Stimulated activated naive CD8-positive, alpha-beta T cell treated with anti-CD3 and anti-CD28 coated beads, Interleukin-15, Interleukin-2, amounts not matched to agents 100 ng/mL and 50 ng/mL, for 24 hours (primary cell): Measurements from ENCODE around the gene ZFHX3.
A peak's percentile ranks its signal among the peaks of the same experiment; 100 is the strongest.

ENCODE experiments used
- H3K27ac Mint-ChIP-seq: one replicate; pipeline ENCODE4 v1.8.0; 2021; ENCODE audit warnings: mild to moderate bottlenecking, mixed read lengths
- H3K27me3 Mint-ChIP-seq: one replicate; pipeline ENCODE4 v1.8.0; 2021; ENCODE audit warnings: mixed read lengths
- H3K36me3 Mint-ChIP-seq: one replicate; pipeline ENCODE4 v1.8.0; 2021; ENCODE audit warnings: low read depth, mixed read lengths
- H3K4me1 Mint-ChIP-seq: one replicate; pipeline ENCODE4 v1.8.0; 2021; ENCODE audit warnings: low read depth, mixed read lengths
- H3K4me3 Mint-ChIP-seq: one replicate; pipeline ENCODE4 v1.8.0; 2021; ENCODE audit warnings: mild to moderate bottlenecking, mixed read lengths
- H3K9me3 Mint-ChIP-seq: one replicate; pipeline ENCODE4 v1.8.0; 2021; ENCODE audit warnings: mixed read lengths

The ZFHX3 gene

GRCh38 chr16:73041676-73042075 is 6.3 kb downstream of the ZFHX3 start:
- no peak overlapping the region for H3K27ac Mint-ChIP-seq
- no peaks in the 10 kb centered on the region for H3K9me3 Mint-ChIP-seq
- no peak overlapping the region for H3K4me3 Mint-ChIP-seq
- H3K27me3 Mint-ChIP-seq = peaks cover 20% of the 10 kb centered on the region
- no peaks in the 10 kb centered on the region for H3K36me3 Mint-ChIP-seq
- peaks cover 11% of the 10 kb centered on the region for H3K4me1 Mint-ChIP-seq

DNA sequence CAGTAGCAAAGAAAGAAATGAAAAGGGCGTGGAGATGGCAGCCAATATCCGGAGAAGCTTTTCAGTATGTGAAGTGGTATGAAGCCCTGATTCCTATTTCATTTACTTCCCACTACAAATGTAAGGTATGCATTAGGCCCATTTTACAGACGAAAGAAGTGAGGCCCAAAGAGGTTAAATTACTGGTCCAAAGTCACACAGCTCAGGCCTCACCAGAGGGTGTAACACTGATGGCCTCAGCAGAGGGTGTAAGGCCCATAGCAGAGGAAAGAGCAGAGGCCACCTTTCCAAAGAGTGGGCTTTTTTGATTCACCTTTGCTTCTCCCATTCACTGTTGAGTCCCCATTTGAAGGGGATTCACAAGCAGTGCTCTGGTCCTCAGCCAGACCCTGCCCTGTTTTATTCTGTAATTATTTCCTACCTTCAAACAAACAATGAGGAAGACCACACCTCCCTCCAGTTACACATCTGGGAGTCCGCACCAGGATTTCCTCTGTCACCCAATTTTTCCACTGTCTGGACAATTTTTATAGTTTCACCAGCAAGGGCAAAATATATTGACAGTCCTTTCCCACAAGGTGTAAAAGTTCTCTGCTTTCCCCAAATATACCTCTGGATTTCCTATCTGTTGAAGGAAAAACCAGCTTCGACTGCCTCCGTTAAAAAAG is 7.1 kb downstream of the ZFHX3 start:
- Mint-ChIP-seq H3K27me3 (peaks cover 15% of the 10 kb centered on the region), H3K9me3 (no peaks in the 10 kb centered on the region), H3K27ac (no peak overlapping the region), H3K4me3 (no peak overlapping the region), H3K4me1 (peaks cover 15% of the 10 kb centered on the region), H3K36me3 (no peaks in the 10 kb centered on the region)

DNA sequence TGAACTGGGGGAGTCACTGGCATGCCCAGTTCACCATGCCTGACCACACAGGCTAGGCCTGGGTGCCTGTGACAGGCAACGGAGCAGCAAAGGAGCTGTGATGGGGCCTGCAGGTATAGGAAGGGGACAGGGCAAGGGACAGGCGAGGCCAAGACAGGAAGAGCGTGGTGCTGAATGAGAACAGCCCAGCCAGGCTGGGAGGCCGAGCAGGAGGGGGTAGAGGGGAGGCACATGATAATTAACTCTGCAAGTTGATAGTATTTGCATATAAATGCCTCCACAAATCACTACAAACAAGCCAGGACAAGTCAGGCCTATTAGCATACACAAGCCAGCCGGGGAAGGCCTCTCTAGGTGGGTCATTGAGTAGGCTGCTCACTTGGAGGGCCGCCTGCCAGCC is 7.8 kb downstream of the ZFHX3 start:
- Mint-ChIP-seq H3K9me3 (no peaks in the 10 kb centered on the region), H3K4me1 (peaks cover 16% of the 10 kb centered on the region), H3K27me3 (peaks cover 20% of the 10 kb centered on the region), H3K36me3 (no peaks in the 10 kb centered on the region), H3K4me3 (no peak overlapping the region), H3K27ac (no peak overlapping the region)

DNA sequence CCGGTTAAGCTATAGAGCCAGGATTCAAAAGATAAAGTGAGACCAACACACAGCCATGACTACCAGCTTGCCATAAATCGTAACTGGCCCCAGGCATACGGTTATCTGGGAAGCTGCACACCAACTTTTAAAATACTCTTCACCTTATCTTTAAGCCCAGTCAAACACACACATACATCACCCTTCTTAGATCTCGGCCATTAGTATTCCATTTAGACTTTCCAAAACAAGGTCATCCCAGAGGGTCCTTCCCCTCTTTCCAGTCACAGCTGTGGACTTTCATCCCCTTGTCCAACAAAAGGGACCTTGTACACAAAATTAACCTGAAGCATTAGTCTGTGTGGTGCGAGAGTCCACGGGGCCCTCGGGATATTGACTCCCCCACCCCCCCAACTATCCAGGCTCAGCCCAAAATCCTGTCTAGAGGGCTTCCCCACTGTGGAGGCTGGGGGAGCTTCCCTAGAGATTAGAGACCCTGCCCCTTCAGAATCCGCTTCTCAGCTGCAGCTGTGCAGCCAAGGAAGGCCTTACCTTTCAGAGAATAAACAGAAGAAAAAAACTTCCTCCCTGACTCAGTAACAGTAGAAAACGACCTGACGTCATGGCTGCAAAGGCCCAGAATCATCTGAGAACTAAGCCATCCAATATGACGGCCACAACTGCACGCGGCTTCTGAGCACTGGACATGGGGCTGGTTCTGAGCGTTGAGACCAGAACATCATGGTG is 9.9 kb downstream of the ZFHX3 start:
- H3K4me1 Mint-ChIP-seq = peaks cover 21% of the 10 kb centered on the region
- H3K27ac Mint-ChIP-seq = no peak overlapping the region
- no peaks in the 10 kb centered on the region for H3K36me3 Mint-ChIP-seq
- no peaks in the 10 kb centered on the region for H3K9me3 Mint-ChIP-seq
- H3K4me3 Mint-ChIP-seq = no peak overlapping the region
- H3K27me3 Mint-ChIP-seq = peaks cover 20% of the 10 kb centered on the region

- Mint-ChIP-seq H3K4me3 (no peak overlapping the region), H3K9me3 (no peaks in the 10 kb centered on the region), H3K36me3 (no peaks in the 10 kb centered on the region), H3K27me3 (peaks cover 18% of the 10 kb centered on the region), H3K4me1 (peaks cover 24% of the 10 kb centered on the region), H3K27ac (no peak overlapping the region)
Measured at GRCh38 chr16:73037331-73037745, 10.6 kb downstream of the ZFHX3 start.

DNA sequence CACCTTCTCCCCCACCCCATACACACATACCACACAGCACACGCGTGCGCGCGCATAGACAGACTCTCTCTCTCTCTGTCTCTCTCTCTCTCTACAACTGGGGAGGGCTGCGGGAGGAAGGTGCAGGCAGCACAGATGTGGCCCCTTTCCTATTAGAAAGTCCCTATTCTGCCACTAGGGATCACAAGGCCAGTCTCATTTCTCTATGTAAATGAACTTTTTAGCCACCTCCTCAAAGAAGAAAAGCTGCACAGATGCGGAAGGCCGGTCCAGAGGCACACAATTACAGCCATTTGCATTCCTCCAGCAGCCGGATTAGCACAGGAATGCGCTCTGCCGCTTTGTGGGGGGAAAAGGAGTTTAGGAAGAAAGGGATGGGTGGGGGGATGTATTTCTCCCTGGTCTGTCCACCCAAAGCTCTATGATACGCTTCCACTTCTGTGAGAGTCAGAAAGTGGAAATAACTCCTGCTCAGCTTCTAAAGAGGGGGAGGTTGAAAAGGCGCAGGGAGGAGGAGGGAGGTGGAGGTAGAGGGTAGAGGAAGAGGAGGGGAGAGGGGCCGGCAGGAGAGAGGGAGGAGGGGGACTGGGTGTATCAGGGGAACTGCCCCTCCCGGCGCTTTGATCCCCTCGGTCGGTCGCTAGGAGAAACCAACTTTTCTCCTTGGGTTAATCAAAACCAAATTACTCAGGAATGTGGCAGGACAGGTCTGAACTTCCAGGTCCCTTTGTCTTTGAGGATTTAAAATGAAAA is 11.7 kb downstream of the ZFHX3 start:
- Mint-ChIP-seq H3K9me3 (no peaks in the 10 kb centered on the region), H3K4me3 (peak overlapping the region; percentile 11), H3K27ac (no peak overlapping the region), H3K4me1 (peaks cover 27% of the 10 kb centered on the region), H3K36me3 (no peaks in the 10 kb centered on the region), H3K27me3 (peaks cover 18% of the 10 kb centered on the region)

DNA sequence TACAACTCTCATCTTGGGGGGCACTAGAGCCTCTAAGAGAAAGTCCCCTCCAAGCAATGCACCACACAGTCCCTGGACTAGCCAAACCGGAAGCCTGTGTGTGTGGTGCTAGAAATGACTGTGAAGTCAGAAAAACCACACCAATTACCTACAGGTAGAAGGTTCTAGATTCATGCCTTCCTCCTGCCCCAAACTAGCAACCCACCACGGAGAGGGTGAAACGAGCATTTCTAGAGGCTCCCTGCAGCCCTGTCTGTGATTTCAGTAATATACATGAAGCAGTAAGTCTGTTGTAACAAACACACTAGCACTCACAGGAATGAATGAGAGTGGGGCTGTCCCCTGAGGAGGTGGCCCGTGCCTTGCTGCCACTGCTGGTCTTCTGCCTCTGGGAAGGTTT is 13.6 kb downstream of the ZFHX3 start:
- no peaks in the 10 kb centered on the region for H3K36me3 Mint-ChIP-seq
- H3K4me3 Mint-ChIP-seq = no peak overlapping the region
- H3K27me3 Mint-ChIP-seq = peaks cover 18% of the 10 kb centered on the region
- no peak overlapping the region for H3K27ac Mint-ChIP-seq
- H3K9me3 Mint-ChIP-seq = no peaks in the 10 kb centered on the region
- H3K4me1 Mint-ChIP-seq = peaks cover 27% of the 10 kb centered on the region

DNA sequence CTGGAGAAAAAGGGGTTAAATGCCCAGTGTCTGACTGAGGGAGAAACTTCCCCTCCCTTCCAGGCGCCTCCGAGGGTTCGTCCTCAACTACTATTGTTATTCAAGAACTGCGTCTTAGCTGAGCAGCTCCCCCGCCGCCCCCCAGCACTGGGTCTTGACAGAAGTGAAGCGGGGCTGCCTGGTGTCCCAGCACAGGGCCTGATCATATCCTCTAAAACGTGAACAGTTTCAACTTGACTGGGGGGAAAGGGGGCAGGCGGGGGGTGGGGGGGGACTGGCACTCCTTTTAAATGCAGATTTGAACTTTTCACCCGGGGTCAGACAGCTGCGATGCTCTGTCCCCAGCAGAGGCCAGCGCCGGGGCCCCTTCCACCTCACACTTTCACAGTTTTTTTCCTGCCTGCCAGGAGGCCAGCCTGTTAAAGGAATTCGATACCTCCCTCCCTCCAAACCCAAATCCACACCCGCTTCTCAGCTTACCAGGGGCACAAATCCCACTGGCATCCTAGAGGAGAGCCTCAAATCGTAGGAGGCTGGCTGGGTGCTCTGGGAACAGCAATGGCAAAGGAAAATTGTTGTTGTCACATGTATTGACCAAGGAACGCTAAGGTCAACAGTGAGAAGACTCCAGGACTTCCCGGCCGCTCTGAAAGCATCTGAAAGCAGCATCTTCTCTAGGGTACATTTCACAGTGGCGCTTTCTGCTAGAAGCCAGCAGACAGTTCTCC is 14.5 kb downstream of the ZFHX3 start:
- Mint-ChIP-seq H3K27ac (no peak overlapping the region), H3K9me3 (no peaks in the 10 kb centered on the region), H3K4me1 (peaks cover 27% of the 10 kb centered on the region), H3K4me3 (no peak overlapping the region), H3K36me3 (no peaks in the 10 kb centered on the region), H3K27me3 (peaks cover 18% of the 10 kb centered on the region)

DNA sequence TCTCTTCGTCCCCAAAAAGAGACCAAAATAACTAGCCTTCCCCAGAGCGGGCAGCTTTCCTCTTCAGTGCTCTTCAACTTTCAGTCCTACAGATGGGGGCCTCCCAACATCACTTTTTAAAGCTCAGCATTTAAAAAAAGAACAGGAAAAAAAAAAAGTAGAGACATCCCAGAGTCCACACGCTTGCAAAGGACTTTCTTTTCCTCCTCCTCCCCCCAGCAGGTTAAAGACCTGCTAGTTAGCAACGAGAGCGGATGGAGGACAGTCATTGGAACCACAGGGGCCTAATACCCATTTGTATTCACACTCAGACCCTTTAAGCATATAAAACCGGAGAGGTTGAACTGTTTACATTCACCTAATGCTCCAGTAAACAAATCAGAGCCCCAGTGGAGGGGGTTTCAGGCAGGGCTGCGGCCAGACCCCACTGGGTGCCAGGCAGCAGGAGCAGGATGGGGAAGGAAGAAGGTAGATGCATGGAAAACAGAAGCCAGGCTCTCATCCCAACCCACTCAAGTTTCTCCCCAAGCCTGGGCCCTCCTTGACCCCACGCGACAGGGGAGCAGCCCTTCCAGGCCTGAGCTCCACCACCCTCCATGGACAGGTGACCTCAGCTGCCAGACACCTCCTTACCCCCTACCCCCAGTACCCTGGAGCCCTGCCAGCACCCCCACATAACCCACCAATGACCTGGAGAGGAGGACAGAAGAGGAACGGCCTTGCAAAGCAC is 15.2 kb downstream of the ZFHX3 start:
- H3K27me3 Mint-ChIP-seq = peaks cover 14% of the 10 kb centered on the region
- H3K4me1 Mint-ChIP-seq = peaks cover 24% of the 10 kb centered on the region
- no peaks in the 10 kb centered on the region for H3K9me3 Mint-ChIP-seq
- no peaks in the 10 kb centered on the region for H3K36me3 Mint-ChIP-seq
- no peak overlapping the region for H3K27ac Mint-ChIP-seq
- no peak overlapping the region for H3K4me3 Mint-ChIP-seq

DNA sequence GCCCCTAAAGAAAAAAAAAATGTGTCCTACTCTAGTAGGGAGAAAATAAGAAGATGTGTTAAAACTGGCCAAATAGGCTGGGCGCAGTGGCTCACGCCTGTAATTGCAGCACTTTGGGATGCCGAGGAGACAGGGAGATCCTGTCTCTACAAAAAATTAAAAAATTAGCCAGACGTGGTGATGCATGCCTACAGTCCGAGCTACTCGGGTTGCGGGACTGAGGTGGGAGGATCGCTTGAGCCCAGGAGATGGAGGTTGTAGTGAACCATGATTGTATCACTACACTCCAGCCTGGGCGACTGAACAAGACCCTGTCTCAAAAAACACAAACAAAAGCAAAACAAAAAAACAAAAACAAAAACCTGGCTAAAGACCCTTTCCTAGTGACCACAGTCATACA is 15.9 kb downstream of the ZFHX3 start:
- no peaks in the 10 kb centered on the region for H3K36me3 Mint-ChIP-seq
- peaks cover 11% of the 10 kb centered on the region for H3K27me3 Mint-ChIP-seq
- H3K4me3 Mint-ChIP-seq = no peak overlapping the region
- H3K4me1 Mint-ChIP-seq = peaks cover 16% of the 10 kb centered on the region
- no peak overlapping the region for H3K27ac Mint-ChIP-seq
- H3K9me3 Mint-ChIP-seq = no peaks in the 10 kb centered on the region

GRCh38 chr16:73031155-73031866 is 16.6 kb downstream of the ZFHX3 start:
- Mint-ChIP-seq H3K9me3 (no peaks in the 10 kb centered on the region), H3K4me1 (peaks cover 15% of the 10 kb centered on the region), H3K36me3 (no peaks in the 10 kb centered on the region), H3K27ac (no peak overlapping the region), H3K27me3 (peaks cover 11% of the 10 kb centered on the region), H3K4me3 (no peak overlapping the region)

GRCh38 chr16:73028721-73029361 is 19.1 kb downstream of the ZFHX3 start:
- Mint-ChIP-seq H3K9me3 (no peaks in the 10 kb centered on the region), H3K36me3 (no peaks in the 10 kb centered on the region), H3K27ac (no peak overlapping the region), H3K4me1 (peaks cover 6% of the 10 kb centered on the region), H3K4me3 (no peak overlapping the region), H3K27me3 (no peaks in the 10 kb centered on the region)

DNA sequence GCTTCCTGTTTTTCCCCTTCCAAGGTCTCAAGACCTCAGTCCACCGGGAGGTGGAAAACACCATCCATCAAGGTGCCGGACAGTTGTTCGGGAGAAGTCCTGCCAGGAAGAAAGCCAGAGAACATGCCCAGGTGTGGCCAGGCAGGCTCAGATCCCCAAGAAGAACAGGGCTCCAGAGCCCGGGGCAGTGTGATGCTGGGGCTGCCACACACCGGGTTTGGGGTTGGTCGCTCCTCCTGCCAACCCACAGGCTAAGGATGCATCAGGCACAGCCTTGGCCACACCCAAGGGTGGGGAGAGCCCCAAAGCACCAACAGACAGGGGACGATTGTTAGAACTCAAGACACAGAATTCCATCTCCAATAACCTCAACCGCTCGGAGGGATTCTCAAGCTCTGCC is 19.7 kb downstream of the ZFHX3 start:
- Mint-ChIP-seq H3K4me1 (peaks cover 6% of the 10 kb centered on the region), H3K36me3 (no peaks in the 10 kb centered on the region)

More for the DNA sequence above, 19.7 kb downstream of the ZFHX3 start:
- Mint-ChIP-seq H3K27ac (no peak overlapping the region), H3K9me3 (no peaks in the 10 kb centered on the region), H3K4me3 (no peak overlapping the region), H3K27me3 (no peaks in the 10 kb centered on the region)
